UCSD-AML1 (cell line): ENCODE data around the gene WFDC12.

Source experiments
- DNase-seq: peaks from one replicate; lab custom pipeline; 2025; ENCODE audit not compliant: unreplicated experiment; lab: John Stamatoyannopoulos, UW

The WFDC12 gene

GRCh38 chr20:45092898-45093297 is 31.4 kb downstream of the WFDC12 start:
- no peak for DNase-seq

GRCh38 chr20:45091366-45091765 is 32.9 kb downstream of the WFDC12 start:
- DNase-seq = no peak

GRCh38 chr20:45090481-45090880 is 33.8 kb downstream of the WFDC12 start:
- DNase-seq = no peak

- no peak for DNase-seq
Observed at GRCh38 chr20:45088247-45088646, 36.0 kb downstream of the WFDC12 start.

GRCh38 chr20:45087814-45088213 is 36.5 kb downstream of the WFDC12 start:
- DNase-seq = no peak

- DNase-seq = no peak
Observed at GRCh38 chr20:45087097-45087790, 37.0 kb downstream of the WFDC12 start.

GRCh38 chr20:45085867-45086266 is 38.4 kb downstream of the WFDC12 start:
- DNase-seq = no peak

- DNase-seq = no peak
Observed at GRCh38 chr20:45085289-45085688, 39.0 kb downstream of the WFDC12 start.

GRCh38 chr20:45083127-45083526 is 41.1 kb downstream of the WFDC12 start:
- DNase-seq = no peak

- no peak for DNase-seq
Observed at GRCh38 chr20:45082468-45082867, 41.8 kb downstream of the WFDC12 start.

- DNase-seq = no peak
Observed at GRCh38 chr20:45080867-45081624, 43.2 kb downstream of the WFDC12 start.

- DNase-seq = no peak
Observed at GRCh38 chr20:45077559-45077958, 46.7 kb downstream of the WFDC12 start.
